Measurements from ENCODE around the gene METTL16.
A peak's percentile ranks its signal among the peaks of the same experiment; 100 is the strongest.

Gene METTL16

DNA sequence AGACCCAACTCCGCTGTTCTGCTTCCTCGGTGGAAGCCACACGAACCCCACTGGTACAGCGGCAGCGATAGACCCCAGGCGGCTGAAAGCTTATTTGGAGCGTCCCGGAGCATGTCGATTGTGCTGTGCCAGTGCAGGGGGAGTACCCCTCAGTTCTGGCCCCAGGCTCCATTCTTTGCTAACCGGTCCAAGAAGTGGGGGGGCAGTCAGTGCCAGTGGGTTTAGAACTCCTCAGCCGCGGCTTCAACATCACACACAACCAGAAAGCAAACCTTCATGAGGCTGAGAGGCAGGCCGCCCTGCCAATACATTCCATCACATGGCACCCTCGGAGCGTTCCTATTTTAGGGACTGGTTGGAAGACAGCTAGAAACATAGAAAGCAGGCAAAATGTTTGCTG, 109.1 kb downstream of the METTL16 start:
- peaks cover 51% of the 10 kb centered on the region for H3K4me1 Mint-ChIP-seq (ENCODE audit: low read depth)
- H3K36me3 Mint-ChIP-seq (ENCODE audit: low read depth), result peaks cover 11% of the 10 kb centered on the region
- peak overlapping the region; percentile 67 for H3K27ac Mint-ChIP-seq

DNA sequence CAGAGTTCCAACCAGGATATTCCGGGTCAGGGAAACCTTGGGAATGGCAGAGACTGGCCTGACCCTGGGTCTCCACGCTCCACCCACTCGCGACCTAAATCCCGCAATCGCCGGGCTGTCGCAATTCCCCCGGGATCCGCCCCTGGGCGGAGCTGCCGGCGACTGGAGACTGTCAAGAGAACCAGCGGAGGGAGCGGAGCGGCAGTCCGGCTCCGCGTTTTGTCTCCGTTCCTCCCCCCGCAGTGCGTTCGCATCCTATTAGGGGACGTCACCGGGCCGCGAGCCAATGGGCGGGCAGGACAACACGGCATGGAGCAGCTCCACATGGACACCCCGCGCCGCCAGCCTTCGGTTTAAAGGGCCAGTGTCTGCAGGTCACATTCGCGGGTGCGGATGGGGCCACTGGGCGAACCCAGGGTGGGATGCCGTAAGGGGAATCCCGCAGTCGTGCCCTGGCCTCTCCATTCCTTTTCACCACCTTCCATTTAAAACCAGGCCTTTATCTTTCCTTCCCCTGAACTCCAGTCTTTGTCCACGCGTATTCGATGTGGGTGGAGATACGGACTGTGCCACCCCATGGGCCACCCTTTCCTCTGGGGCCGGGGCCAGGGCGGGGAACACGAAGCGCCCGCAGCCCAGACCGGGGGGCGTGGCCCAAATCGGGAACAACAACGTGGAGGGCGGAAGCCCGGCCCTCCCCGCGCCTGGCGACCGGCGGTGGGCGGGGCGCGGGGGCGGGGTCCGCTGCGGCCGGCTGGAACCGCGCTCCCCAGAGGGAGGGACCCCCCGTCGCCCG, 110.1 kb downstream of the METTL16 start:
- Mint-ChIP-seq H3K36me3 (ENCODE audit: low read depth) (peaks cover 5% of the 10 kb centered on the region), H3K4me1 (ENCODE audit: low read depth) (peaks cover 53% of the 10 kb centered on the region)

More for the DNA sequence above, 109.1 kb downstream of the METTL16 start:
- Mint-ChIP-seq H3K4me3 (peak overlapping the region; percentile 74), H3K9me3 (no peaks in the 10 kb centered on the region), H3K27me3 (no peaks in the 10 kb centered on the region)

DNA sequence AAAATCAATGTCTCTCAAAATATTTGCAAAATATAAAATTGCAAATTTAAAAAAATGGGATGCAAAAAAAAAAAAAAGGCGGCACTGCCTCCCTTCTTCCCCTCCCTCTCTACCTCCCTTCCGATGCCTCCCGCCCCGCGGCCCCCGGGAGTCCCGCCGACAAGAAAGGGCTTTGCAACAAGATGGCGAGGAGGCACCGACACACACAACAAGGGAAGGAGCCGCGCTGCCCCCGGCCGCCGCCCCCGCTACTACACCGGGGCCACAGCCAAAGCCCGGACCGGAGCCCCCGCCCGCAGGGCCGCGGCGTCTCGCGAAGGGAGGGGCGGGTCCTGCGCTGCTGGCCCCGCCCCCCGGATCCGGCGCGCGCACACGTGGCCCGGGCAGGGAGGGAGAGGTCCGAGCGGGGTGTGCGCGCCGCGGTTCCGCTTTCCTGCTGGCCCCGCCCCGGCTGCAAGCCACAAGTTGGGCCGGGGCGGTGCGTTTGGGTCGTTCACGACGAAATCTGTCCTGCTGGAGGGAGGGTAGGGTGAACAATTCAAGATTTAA, 110.7 kb downstream of the METTL16 start, which contains the start of gene MNT:
Gene MNT, minus strand, starts transcription at position 184 of the 549 bp plus-strand sequence. CDS start 348 bp downstream, outside the sequence.
- Mint-ChIP-seq H3K27me3 (no peaks in the 10 kb centered on the region), H3K36me3 (ENCODE audit: low read depth) (peaks cover 5% of the 10 kb centered on the region), H3K9me3 (no peaks in the 10 kb centered on the region), H3K4me3 (peak within 1 kb of the TSS; percentile 94), H3K4me1 (ENCODE audit: low read depth) (peaks cover 58% of the 10 kb centered on the region), H3K27ac (peak within 1 kb of the TSS; percentile 99)

More for the DNA sequence above, 110.1 kb downstream of the METTL16 start:
- H3K27ac Mint-ChIP-seq, result peak overlapping the region; percentile 93
- no peaks in the 10 kb centered on the region for H3K27me3 Mint-ChIP-seq
- peak overlapping the region; percentile 94 for H3K4me3 Mint-ChIP-seq
- no peaks in the 10 kb centered on the region for H3K9me3 Mint-ChIP-seq

DNA sequence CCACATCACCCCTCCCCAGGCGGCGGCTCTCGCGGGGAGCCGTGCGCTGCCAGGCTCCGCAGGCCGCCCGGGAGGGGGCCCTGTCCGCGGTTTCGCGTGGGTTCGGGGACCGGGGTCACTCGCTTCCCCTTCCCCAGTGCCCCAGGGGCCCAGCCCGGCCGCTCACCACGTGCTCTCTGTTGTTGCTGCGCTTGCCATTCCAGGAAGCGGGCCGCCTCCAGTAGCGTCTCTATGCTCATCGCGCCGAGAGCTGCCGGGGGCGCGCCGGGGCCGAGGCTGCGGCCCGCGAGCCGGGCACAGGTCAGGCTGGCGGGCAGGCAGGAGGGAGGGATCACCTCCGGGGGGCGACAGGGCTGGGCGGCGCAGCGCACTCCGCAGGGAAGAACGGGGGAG, 111.2 kb downstream of the METTL16 start:
- H3K9me3 Mint-ChIP-seq, result no peaks in the 10 kb centered on the region
- H3K27ac Mint-ChIP-seq, result peak overlapping the region; percentile 99
- peak overlapping the region; percentile 94 for H3K4me3 Mint-ChIP-seq
- H3K27me3 Mint-ChIP-seq, result no peaks in the 10 kb centered on the region
- H3K4me1 Mint-ChIP-seq (ENCODE audit: low read depth), result peaks cover 62% of the 10 kb centered on the region
- H3K36me3 Mint-ChIP-seq (ENCODE audit: low read depth), result peaks cover 5% of the 10 kb centered on the region

DNA sequence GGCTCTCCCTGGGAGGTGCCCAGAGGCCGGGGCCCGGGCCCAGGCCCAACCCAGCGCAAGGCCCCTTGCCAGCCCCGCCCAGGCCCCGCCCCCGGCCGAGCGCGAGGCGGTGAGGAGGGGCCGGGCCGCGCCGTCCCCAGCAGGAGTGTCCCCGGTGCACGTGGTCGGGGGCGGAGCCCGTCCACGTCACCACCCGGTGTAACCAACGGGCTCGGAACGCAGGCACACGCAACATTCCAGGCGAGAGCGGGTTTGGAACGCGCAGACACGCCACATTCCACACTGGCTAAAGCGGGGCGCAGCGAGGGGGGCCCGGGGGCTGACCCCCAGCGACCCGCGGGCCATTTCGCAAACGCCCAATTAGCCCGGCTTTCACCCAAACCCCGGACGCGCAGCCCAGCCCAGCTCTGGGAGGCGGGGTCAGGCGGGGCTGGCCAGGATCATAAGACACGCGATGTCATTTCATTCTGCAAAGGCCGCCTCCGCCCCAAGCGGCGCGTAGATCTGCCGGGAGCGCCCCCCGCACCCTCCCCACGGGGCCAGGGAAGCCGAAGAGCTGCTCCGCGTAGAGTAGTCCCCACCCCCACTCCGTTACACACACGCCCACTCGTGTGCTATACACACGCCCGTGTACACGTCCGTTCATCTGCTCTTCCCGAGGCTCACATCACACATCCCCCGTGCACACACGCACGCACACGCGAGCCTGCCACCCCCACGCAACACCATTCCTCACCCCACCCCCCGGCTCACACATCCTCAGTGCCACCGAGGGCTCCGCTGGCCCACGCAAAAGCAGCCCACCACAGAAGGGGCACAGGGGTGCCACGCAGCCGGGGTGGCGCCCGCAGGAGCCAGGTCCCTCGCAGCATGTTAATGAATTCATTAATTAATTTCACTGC, 111.9 kb downstream of the METTL16 start:
- Mint-ChIP-seq H3K4me1 (ENCODE audit: low read depth) (peaks cover 60% of the 10 kb centered on the region), H3K27me3 (no peaks in the 10 kb centered on the region), H3K4me3 (peak overlapping the region; percentile 94), H3K9me3 (no peaks in the 10 kb centered on the region), H3K27ac (peak overlapping the region; percentile 99), H3K36me3 (ENCODE audit: low read depth) (no peaks in the 10 kb centered on the region)

DNA sequence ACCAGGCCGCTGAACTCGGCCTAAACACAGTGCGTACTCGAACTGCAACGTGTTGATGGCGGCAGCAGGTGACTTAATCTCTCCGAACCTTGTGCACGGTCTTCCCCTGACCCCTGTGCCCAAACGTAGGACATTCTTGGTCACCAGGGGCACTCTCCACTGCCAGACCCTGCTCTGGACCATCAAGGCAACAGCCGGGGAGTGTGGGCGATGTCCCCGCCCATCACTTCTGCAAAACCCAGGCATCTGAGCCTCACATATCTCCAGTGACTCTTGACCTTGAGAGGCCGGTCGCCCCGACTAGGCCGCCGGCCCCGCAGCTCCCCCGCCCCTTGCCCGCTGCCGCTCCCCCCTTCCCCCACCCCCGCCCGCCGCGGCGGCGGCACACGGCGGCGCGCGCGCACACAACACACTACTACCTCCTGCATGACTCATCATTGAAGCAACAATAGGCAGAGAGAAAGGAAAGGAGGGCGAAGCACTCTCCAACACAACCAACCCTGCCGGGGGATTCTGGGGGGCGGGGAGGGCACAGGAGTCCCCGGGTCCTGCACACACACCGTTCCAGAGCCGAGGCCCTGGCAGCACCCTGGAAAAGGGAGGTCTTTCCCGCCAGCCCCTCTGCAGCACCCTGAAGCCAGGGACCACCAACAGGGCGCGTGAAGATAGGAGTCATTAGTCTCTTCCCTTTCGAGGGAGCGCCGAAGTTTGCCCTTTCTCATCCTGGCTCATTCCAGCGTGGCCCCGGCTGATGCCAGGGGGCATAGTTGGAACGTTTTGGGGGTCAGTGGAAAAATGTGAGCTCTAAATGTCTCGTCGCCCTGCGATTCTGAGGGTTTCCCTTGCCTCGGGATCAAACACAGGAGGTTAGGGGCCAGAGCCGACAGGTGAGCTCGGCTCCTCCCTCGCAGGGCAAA, 112.8 kb downstream of the METTL16 start:
- Mint-ChIP-seq H3K27ac (peak overlapping the region; percentile 99), H3K36me3 (ENCODE audit: low read depth) (no peaks in the 10 kb centered on the region), H3K4me3 (peak overlapping the region; percentile 94), H3K27me3 (no peaks in the 10 kb centered on the region), H3K9me3 (no peaks in the 10 kb centered on the region), H3K4me1 (ENCODE audit: low read depth) (peaks cover 64% of the 10 kb centered on the region)

DNA sequence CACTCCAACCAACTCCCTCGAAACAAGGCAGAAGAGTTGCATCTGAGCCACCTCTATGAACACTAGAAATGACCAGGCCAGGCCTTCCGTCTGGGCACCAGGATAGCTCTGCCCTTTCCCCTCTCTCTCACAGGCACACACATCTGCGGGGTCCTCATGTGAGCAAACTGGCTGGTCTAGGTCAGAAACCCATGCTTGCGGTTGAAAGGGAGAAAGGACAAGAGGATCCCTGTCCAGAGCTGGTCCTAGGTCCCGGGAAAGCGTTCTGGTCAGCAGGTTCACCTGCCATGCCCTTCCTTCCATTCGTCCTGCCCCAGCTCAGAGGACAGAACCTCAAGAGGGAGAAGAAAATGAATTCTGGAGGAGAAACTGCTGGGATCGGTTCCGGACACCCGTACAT, 113.5 kb downstream of the METTL16 start:
- peak overlapping the region; percentile 71 for H3K27ac Mint-ChIP-seq
- no peaks in the 10 kb centered on the region for H3K27me3 Mint-ChIP-seq
- H3K9me3 Mint-ChIP-seq, result no peaks in the 10 kb centered on the region
- peaks cover 64% of the 10 kb centered on the region for H3K4me1 Mint-ChIP-seq (ENCODE audit: low read depth)
- peak overlapping the region; percentile 94 for H3K4me3 Mint-ChIP-seq
- H3K36me3 Mint-ChIP-seq (ENCODE audit: low read depth), result no peaks in the 10 kb centered on the region

DNA sequence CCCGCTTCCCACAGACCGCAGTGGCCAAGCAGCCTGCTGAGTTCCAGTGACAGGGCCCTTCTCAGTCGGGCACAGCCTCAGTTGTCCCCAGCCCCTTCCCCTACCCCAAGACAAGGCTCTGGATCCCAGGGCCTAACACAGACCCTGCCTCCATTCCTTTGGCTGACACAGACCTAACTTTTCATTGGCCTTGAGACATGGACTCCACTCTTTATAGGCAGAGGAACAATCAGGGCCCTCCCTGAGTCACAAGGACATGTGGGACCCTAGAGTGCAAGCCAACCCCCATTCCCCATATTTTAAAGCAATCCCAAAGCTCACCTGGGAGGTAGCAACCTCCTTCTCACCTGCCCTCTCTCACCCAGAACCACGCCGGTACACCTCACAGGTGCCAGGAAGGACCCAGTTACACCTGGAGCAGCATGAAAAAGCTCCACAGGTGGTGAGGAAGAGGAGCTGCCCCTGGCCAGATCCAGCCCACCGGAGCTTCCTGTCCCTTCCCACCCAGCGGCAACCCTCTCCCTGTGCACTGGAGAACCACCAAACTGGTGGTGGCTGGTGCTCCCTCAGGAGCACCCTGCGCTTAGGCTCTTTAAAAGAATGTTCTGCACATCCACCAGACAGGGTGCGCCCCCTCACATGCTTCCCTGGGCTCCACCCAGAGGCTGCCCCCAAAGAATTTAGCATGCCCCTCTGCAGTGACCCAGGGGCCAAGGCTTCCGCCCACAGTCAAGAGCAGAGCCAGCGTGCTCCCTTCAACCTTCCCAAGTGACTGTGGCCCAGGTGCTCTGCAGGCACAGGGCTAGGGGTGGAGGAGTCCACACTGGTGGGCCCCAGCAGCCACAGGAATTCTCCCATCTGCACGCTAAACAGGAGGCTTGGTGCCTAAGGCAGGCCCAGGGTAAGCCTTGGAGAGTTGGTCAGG, 114.2 kb downstream of the METTL16 start:
- peak overlapping the region; percentile 94 for H3K4me3 Mint-ChIP-seq
- peaks cover 58% of the 10 kb centered on the region for H3K4me1 Mint-ChIP-seq (ENCODE audit: low read depth)
- H3K27ac Mint-ChIP-seq, result peak overlapping the region; percentile 71
- no peaks in the 10 kb centered on the region for H3K9me3 Mint-ChIP-seq
- no peaks in the 10 kb centered on the region for H3K27me3 Mint-ChIP-seq
- H3K36me3 Mint-ChIP-seq (ENCODE audit: low read depth), result no peaks in the 10 kb centered on the region

DNA sequence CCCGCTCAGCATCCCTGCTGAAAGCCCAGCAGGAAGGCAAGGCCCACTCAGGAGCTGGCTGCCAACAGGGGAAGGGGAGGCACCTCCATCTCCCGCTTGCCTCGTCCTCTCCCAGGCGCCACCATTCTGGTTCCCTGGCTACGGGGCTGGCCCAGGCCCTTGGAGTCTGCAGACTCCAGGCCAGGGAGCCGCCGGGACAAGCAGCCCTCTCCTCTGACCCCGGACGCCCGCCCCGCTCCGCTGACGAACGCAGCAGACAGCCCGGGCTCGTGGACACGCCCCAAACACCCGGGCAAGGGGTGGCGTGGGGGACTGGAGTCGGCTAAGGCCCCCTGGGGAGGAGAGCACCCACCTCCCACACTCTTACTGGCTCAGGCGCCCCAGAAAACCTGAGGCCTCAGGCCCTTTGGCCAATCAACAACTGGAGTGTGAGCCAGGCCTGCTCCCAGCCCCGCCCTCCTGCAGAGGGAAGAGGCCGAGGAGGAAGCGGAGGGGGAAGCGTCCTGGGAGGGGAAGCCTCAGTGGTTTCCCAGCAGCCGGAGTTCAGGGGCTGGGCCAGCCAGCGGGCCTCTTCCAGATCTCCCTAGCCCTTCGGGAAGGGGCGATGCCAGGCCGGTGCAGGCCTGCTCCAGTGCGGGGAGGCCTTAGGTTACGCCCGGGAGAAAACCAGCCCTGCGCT, 115.0 kb downstream of the METTL16 start:
- Mint-ChIP-seq H3K4me3 (peak overlapping the region; percentile 65), H3K27ac (peak overlapping the region; percentile 54), H3K9me3 (no peaks in the 10 kb centered on the region), H3K4me1 (ENCODE audit: low read depth) (peaks cover 59% of the 10 kb centered on the region), H3K27me3 (no peaks in the 10 kb centered on the region), H3K36me3 (ENCODE audit: low read depth) (peaks cover 6% of the 10 kb centered on the region)

DNA sequence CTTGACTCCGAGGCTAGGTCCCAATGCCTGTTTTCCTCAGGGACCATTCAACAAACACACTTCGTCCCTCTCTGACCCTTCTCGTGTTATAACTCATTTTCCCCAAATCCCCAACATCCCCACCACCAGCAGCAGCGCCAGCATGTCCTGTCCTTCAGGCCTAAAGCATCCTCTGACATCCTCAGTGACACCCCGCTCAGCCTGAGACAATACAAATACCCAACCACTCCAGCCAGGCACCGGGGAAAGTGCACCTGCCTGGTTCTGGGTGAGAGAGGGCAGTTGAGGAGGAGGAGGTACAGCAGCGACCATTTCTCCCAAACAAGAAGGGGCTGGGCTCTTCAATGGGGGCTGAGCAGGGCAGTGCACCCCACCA, 115.5 kb downstream of the METTL16 start:
- peaks cover 62% of the 10 kb centered on the region for H3K4me1 Mint-ChIP-seq (ENCODE audit: low read depth)
- peak overlapping the region; percentile 65 for H3K4me3 Mint-ChIP-seq
- H3K36me3 Mint-ChIP-seq (ENCODE audit: low read depth), result peaks cover 6% of the 10 kb centered on the region
- H3K27ac Mint-ChIP-seq, result peak overlapping the region; percentile 69
- H3K9me3 Mint-ChIP-seq, result no peaks in the 10 kb centered on the region
- H3K27me3 Mint-ChIP-seq, result no peaks in the 10 kb centered on the region

DNA sequence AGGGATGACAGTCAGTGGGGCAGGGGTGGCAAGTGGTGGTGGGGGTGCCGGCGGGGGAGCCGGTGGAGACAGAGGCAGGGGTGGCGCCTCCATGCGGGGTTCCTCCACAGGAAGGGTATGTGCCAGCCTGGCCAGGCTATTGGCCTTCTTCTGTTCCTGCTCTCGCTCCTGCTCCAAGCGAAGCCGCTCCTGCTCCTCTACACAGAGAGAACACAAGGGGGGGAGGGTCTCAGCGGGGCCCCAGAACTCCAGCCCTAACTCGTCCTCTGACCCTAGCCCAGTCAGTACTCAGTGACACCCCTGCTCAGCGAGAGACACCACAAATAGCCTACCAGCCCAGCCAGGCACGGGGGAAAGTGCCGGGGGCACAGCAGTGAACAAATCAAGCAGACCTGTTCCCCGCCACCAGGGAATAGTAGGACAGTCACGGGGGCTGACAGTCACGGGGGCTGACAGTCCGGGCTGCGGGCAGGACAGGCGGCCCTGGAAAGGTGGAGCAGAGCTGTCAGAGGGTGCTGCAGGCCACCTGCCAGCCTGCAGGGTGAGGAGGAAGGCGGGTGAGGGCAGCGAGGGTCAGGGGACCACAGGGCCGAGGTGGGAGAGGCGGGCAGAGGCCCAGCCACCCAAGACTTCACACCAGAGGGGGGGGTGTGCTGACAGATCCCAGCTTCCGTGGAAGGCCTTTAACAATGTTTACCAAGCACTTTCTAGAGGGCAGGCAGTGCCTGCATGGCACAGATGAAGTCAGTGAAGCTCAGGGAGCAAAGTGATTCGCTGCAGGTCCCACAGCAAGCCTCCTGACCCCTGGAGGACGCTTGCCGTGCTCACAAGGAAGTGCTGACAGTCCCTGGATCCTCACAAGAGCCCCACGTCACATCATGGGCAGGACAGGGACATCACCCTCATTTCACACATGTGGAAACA, 116.2 kb downstream of the METTL16 start:
- Mint-ChIP-seq H3K36me3 (ENCODE audit: low read depth) (peaks cover 6% of the 10 kb centered on the region), H3K4me1 (ENCODE audit: low read depth) (peaks cover 69% of the 10 kb centered on the region), H3K27ac (peak overlapping the region; percentile 69), H3K4me3 (peak overlapping the region; percentile 65), H3K9me3 (no peaks in the 10 kb centered on the region), H3K27me3 (no peaks in the 10 kb centered on the region)

DNA sequence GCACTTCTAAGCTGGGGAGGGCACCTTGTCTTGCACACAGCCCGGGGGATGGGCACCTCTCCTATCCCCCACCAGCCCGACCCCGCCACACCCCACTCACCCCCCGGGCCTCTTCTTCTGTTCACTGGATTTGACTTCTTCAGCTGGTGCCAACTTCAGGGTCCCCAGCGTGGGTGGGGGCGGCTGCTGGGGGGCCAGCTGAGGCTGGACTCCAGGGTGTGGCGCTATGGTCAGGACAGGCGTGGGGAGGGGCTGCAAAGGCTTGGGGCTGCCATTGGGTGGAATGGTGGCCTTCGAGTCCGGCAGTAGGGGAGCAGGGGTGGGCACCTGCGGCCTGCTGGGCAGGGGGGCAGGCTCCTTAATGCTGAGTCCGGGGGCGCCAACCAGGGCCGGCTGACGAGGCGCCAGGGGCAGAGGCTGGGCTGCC, 116.9 kb downstream of the METTL16 start:
- Mint-ChIP-seq H3K36me3 (ENCODE audit: low read depth) (peaks cover 6% of the 10 kb centered on the region), H3K4me1 (ENCODE audit: low read depth) (peaks cover 76% of the 10 kb centered on the region), H3K9me3 (no peaks in the 10 kb centered on the region), H3K27ac (no peak overlapping the region), H3K4me3 (peak overlapping the region; percentile 84), H3K27me3 (no peaks in the 10 kb centered on the region)

All from stimulated activated naive CD8-positive, alpha-beta T cell treated with anti-CD3 and anti-CD28 coated beads, Interleukin-15, Interleukin-2, amounts not matched to agents 100 ng/mL and 50 ng/mL, for 24 hours (primary cell).